GM21717 (cell line): ENCODE results near the gene MNT.

Experiments used
- ATAC-seq: cut with Tn5 transposase; IDR thresholded peaks from one replicate; pipeline ENCODE4 v1.9.1; 2021; ENCODE audit warnings: mild to moderate bottlenecking, moderate library complexity; ENCODE audit not compliant: unreplicated experiment

The MNT gene

GRCh38 chr17:2416010-2416734 lies 15.3 kb upstream of the MNT start:
- ATAC-seq = no peak

DNA sequence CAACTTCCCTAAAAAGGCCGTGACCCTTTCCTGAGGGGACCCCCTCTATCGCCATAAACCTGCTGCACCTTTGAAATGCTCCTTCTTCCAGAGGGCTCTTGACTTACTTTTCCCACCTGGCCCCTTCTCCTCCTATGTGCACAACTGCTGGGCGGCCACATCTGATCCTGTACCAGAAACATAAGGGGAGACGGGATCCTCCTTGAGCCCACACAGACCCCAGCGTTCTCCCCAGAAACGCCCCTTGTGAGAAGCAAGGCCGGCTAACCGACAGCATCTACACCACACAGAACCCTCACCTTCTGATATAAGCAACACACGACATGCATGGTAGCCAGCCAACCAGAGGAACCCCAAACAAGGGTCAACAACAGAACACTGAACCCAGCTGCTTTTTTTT lies 14.2 kb upstream of the MNT start:
- no peak for ATAC-seq

DNA sequence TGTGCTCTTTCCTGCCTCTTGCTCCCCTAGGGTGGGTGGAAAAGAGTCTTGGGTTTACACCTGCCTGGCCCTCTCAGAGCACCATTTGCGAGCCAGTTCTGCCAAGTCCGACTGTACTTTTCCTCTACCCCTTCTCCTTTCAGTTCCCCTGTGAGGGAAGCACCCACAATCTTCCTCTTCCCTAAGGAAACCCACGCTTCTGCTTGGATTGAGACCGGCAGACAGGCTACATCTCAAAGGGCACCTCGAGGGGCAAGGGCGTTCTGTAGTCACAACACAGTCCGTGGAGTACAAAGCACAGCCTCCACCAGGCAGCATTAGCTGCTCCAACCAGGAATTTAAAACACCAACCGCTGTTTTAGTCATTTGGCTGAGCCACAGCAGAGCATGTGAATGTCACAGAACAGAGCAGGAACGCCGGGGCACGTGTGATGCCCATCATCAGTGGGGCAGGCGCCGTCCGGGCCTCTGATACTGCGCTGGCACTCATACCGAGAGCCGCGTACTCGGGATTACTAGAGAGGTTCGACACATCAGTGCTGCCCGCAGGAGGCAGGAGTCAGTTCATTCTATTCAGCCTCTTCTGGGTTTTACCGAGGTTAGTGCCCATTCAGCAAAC lies 13.7 kb upstream of the MNT start:
- no peak for ATAC-seq

GRCh38 chr17:2412561-2413021 lies 11.7 kb upstream of the MNT start:
- no peak for ATAC-seq

DNA sequence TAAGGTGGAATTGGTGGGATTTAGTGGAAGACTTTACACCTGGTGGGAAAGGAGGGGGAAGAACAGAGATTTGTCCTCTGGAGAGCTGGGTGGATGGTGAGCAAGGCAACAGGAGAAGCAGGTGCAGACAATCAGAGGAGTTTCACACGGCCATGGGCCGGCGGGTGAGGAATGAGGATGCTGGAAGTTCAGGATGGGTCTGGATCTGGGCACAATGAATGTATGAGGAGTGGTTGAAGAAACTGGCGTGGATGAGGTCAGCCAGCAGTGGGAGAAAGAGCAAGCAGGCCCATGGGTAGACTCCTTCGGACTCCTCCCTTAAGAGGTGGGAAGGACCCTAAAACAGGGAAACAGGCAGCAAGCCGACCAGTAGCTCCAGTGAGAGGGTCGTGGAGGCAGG lies 10.1 kb upstream of the MNT start:
- no peak for ATAC-seq

DNA sequence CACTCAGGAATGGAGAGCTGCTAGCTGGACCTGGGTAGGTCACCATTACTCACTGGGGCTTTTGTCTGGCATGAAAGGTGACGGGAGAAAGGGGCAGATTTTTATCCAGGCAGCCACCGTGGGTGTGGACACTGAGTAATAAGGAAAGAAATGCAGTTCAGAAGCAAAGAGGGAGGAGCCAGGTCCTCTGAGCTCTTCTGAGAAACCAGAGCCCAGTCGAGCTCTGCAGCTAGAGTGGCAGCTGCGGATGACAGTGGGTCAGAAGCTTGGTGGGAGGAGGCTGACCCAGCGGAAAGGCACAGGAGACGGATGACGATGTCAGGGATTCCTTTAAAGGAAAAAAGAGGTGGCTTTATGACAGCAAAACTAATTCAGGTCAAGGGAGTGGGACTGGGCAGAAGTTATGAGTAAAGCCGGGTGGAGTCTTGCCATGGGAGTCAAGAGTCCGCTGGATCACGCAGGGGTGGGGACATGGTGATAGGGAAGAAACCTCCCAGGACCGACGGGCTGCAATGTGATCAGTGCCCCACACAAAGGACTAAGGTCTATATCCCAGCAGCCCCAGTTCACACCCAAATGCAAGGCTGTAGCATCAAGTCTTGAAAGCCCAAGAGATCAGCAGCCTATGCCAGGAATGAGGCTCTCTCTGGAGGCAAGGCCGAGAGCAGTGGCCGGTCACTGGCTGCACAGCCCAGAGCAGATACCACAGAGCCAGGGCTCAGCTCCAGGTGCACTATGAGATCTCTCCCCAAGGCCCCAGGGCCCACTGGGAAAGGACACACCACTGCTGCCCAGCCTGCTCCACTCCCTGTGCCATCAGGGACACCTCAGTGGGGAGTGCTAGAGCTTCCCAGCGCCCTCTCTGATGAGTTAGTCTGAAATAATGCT lies 6.3 kb upstream of the MNT start:
- no peak for ATAC-seq

DNA sequence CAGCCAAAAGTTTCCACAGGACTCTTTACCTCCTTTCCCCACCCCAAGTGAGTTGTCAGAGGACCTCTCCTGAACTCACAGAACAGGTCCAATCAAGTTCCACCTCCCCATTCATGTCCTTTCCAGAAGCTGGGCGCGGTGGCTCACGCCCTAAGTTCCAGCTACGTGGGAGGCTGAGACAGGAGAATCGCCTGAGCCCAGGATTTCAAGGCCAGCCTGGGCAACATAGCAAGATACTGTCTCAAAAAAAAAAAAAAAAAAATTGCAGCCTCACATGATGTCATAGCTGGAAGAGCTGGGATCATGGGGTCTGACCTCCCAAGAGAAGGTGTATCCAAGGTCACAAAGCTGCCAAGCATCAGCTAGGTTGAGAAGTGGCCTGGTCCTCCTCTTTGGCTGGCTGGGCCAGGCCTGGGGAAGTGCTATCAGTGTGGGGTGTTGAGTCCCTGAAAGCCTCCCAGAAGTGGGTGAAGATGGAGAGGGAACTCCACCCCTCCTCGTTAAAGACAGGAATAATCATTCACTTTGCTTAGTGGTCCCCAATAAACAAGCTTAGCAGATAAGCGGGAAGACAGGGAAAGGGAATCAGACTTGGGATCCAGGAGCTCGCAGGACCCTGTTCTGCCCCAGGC lies 5.5 kb upstream of the MNT start:
- no peak for ATAC-seq

- no peak for ATAC-seq
Measured at GRCh38 chr17:2405247-2405926, 4.5 kb upstream of the MNT start.

- ATAC-seq = no peak
Measured at GRCh38 chr17:2403044-2403443, 2.2 kb upstream of the MNT start.

DNA sequence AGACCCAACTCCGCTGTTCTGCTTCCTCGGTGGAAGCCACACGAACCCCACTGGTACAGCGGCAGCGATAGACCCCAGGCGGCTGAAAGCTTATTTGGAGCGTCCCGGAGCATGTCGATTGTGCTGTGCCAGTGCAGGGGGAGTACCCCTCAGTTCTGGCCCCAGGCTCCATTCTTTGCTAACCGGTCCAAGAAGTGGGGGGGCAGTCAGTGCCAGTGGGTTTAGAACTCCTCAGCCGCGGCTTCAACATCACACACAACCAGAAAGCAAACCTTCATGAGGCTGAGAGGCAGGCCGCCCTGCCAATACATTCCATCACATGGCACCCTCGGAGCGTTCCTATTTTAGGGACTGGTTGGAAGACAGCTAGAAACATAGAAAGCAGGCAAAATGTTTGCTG lies 1.7 kb upstream of the MNT start:
- no peak for ATAC-seq

DNA sequence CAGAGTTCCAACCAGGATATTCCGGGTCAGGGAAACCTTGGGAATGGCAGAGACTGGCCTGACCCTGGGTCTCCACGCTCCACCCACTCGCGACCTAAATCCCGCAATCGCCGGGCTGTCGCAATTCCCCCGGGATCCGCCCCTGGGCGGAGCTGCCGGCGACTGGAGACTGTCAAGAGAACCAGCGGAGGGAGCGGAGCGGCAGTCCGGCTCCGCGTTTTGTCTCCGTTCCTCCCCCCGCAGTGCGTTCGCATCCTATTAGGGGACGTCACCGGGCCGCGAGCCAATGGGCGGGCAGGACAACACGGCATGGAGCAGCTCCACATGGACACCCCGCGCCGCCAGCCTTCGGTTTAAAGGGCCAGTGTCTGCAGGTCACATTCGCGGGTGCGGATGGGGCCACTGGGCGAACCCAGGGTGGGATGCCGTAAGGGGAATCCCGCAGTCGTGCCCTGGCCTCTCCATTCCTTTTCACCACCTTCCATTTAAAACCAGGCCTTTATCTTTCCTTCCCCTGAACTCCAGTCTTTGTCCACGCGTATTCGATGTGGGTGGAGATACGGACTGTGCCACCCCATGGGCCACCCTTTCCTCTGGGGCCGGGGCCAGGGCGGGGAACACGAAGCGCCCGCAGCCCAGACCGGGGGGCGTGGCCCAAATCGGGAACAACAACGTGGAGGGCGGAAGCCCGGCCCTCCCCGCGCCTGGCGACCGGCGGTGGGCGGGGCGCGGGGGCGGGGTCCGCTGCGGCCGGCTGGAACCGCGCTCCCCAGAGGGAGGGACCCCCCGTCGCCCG lies 764 bp upstream of the MNT start:
- peak; percentile 47 for ATAC-seq

- no peak for ATAC-seq
Measured at GRCh38 chr17:2400474-2400866, 390 bp downstream of the MNT start.

- peak; percentile 33 for ATAC-seq
Measured at GRCh38 chr17:2399572-2400473, 1.0 kb downstream of the MNT start.

DNA sequence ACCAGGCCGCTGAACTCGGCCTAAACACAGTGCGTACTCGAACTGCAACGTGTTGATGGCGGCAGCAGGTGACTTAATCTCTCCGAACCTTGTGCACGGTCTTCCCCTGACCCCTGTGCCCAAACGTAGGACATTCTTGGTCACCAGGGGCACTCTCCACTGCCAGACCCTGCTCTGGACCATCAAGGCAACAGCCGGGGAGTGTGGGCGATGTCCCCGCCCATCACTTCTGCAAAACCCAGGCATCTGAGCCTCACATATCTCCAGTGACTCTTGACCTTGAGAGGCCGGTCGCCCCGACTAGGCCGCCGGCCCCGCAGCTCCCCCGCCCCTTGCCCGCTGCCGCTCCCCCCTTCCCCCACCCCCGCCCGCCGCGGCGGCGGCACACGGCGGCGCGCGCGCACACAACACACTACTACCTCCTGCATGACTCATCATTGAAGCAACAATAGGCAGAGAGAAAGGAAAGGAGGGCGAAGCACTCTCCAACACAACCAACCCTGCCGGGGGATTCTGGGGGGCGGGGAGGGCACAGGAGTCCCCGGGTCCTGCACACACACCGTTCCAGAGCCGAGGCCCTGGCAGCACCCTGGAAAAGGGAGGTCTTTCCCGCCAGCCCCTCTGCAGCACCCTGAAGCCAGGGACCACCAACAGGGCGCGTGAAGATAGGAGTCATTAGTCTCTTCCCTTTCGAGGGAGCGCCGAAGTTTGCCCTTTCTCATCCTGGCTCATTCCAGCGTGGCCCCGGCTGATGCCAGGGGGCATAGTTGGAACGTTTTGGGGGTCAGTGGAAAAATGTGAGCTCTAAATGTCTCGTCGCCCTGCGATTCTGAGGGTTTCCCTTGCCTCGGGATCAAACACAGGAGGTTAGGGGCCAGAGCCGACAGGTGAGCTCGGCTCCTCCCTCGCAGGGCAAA lies 1.9 kb downstream of the MNT start:
- no peak for ATAC-seq

- ATAC-seq = no peak
Measured at GRCh38 chr17:2398182-2398581, 2.7 kb downstream of the MNT start.

DNA sequence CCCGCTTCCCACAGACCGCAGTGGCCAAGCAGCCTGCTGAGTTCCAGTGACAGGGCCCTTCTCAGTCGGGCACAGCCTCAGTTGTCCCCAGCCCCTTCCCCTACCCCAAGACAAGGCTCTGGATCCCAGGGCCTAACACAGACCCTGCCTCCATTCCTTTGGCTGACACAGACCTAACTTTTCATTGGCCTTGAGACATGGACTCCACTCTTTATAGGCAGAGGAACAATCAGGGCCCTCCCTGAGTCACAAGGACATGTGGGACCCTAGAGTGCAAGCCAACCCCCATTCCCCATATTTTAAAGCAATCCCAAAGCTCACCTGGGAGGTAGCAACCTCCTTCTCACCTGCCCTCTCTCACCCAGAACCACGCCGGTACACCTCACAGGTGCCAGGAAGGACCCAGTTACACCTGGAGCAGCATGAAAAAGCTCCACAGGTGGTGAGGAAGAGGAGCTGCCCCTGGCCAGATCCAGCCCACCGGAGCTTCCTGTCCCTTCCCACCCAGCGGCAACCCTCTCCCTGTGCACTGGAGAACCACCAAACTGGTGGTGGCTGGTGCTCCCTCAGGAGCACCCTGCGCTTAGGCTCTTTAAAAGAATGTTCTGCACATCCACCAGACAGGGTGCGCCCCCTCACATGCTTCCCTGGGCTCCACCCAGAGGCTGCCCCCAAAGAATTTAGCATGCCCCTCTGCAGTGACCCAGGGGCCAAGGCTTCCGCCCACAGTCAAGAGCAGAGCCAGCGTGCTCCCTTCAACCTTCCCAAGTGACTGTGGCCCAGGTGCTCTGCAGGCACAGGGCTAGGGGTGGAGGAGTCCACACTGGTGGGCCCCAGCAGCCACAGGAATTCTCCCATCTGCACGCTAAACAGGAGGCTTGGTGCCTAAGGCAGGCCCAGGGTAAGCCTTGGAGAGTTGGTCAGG lies 3.4 kb downstream of the MNT start:
- ATAC-seq = no peak
